Pancreas (tissue), 10 donors: ENCODE measurements around the gene ASTN1. TPM values are rescaled to one million over a fixed set of nuclear protein-coding genes. Genes with fewer than 3 reads are reported as not detected.

Experiments used
- ATAC-seq, 4 donors: fragments of 200-7000 bp; cut with Tn5 transposase; one replicate each; pipeline versions ENCODE4 v1.8.0 to v1.9.1; 2020; ENCODE audit warnings: mild to moderate bottlenecking in 4 of 4, moderate library complexity in 4 of 4
- DNase-seq, 6 donors: peaks; one replicate each; pipeline ENCODE4 v3.0.0-alpha.2; 2020
- FAIRE-seq: peaks from 2 replicates; lab custom pipeline; 2012; peaks lifted over from hg19 to GRCh38; lab: Jason Lieb, UNC
- H3K27ac ChIP-seq, 4 donors: fragments of 200-600 bp; sonication (generic); 1 replicate in 3 of 4; 2 replicates in 1 of 4; pipeline versions ENCODE4 v1.5.0 to v1.8.0; 2020
- H3K27me3 ChIP-seq, 4 donors: fragments of 200-600 bp; one replicate each; pipeline ENCODE4 v1.8.0; 2021
- H3K36me3 ChIP-seq, 3 donors: fragments of 200-600 bp; sonication (generic) in 1 of 3; one replicate each; pipeline versions ENCODE4 v1.5.0 to v1.8.0; 2020 to 2021
- H3K4me1 ChIP-seq, 3 donors: fragments of 200-600 bp; one replicate each; pipeline ENCODE4 v1.8.0; 2021
- H3K4me3 ChIP-seq, 4 donors: fragments of 200-600 bp; sonication (generic) in 2 of 4; one replicate each; pipeline versions ENCODE4 v1.5.0 to v1.8.0; 2020 to 2021
- H3K9me3 ChIP-seq, 4 donors: fragments of 200-600 bp; one replicate each; pipeline ENCODE4 v1.8.0; 2021
- whole genome bisulfite sequencing, 2 donors: extraction: QIAGEN DNeasy Blood & Tissue Kit; methylation state at CpG; one replicate each; pipeline ENCODE4 v1.1.7; 2013; 5-methylcytosine and 5-hydroxymethylcytosine counted together
- intact Hi-C, 3 donors: fragments of 100-400 bp; cut with DNase I; formaldehyde crosslinking; loops; one replicate each; pipeline versions ENCODE4 v1.11.1 to v1.14.2; 2022
- polyA plus RNA-seq, 2 donors: library from polyadenylated mRNA; stranded (reverse); fragments of 200-250 nt; gene quantifications; one replicate each; pipeline ENCODE4 v1.2.3, GENCODE V29; 2013
- total RNA-seq, 6 donors: library from RNA; stranded (reverse); fragmentation: NEBNext Ultra II Directional in 4 of 6; extraction: Animal tissue kit (Norgen Biotek cat#: 25700) in 4 of 6; gene quantifications; one replicate each; pipeline versions ENCODE4 v1.2.1 to v1.2.4, GENCODE V29; 2021 to 2023
- TF ChIP-seq, protein P1 (sequence below), 4 donors: fragments of 200-600 bp; sonication (generic) in 3 of 4; IDR thresholded peaks; one replicate each; pipeline versions ENCODE4 v1.5.0 to v1.8.0; 2021; ENCODE audit warnings: antibody characterized with exemption in 4 of 4
- donor health status: healthy with polysubstance abuse.
- donor health status: DM: no; HTN: no; CAD: no; lungs with moderate emphysema.
- donor health status: DM: no; HTN: no; CAD: no.
- donor health status: control.
- donor health status: control.
- donor health status: Bipolar disorder and iron deficiency.
- donor health status: DM: yes; HTN: yes; CAD: no.
- donor health status: DM: no; HTN: no; CAD: no.
- donor health status: DM: no; HTN: no; CAD: no.
- donor health status: DM: yes; HTN: yes; CAD: no.

Gene ASTN1
- total and polyA plus RNA-seq, 8 donors = 0.11 to 0.77 (median 0.32) TPM

DNA sequence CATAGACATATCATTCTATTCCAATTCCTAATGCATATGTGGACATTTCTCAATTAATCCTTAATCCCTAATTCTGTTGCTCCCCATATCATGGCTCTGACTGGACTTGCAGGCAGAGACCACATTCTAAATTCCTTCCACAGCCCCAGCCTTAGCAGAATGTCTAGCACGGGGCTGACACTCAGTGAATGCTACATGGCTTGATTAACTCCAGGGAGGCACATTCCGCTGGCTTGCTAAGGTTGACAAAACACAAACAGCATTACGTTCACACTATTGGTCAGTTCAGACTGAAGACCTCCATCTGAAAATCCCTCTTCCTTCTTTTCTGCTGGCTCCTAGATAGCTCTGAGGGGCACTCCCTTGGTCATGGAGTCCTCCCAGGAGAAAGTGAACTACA, 119.4 kb downstream of the ASTN1 start:
- FAIRE-seq (no peak), ATAC-seq (no peak), DNase-seq (no peak)
- Histone ChIP-seq H3K4me3 (no peak overlapping the region), H3K27me3 (no peaks in the 10 kb centered on the region), H3K9me3 (no peaks in the 10 kb centered on the region), H3K36me3 (no peaks in the 10 kb centered on the region), H3K27ac (no peak overlapping the region), H3K4me1 (no peaks in the 10 kb centered on the region)
- TF ChIP-seq, protein P1, sequence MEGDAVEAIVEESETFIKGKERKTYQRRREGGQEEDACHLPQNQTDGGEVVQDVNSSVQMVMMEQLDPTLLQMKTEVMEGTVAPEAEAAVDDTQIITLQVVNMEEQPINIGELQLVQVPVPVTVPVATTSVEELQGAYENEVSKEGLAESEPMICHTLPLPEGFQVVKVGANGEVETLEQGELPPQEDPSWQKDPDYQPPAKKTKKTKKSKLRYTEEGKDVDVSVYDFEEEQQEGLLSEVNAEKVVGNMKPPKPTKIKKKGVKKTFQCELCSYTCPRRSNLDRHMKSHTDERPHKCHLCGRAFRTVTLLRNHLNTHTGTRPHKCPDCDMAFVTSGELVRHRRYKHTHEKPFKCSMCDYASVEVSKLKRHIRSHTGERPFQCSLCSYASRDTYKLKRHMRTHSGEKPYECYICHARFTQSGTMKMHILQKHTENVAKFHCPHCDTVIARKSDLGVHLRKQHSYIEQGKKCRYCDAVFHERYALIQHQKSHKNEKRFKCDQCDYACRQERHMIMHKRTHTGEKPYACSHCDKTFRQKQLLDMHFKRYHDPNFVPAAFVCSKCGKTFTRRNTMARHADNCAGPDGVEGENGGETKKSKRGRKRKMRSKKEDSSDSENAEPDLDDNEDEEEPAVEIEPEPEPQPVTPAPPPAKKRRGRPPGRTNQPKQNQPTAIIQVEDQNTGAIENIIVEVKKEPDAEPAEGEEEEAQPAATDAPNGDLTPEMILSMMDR (IDR thresholded peaks at IDR 0.05) = no peak
- intact Hi-C loops = no loop called here
- WGBS, 2 donors = 66 to 71% methylated on average over 3 of the region's 3 CpGs

DNA sequence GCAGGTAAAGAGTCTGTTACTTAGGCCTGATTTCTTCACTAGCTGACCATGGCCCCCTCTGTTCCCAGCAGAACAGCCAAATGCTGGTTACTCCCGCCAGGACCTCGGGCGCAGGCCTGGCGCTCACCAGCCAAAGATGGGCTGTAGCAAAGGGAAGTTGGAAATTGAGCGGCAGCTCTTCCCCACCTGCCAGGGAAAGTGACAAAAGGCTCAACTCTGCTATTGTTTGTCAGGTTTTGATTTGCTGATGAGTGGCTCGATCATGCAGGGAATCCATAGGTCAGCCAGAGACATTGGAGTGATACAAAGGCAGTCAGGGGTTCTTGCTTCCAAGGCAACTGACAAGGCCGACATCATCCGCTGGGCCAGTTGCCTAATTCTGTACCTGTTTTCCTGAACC, 120.1 kb downstream of the ASTN1 start:
- TF ChIP-seq, protein P1 (IDR thresholded peaks at IDR 0.05) = no peak
- Histone ChIP-seq H3K36me3 (no peaks in the 10 kb centered on the region), H3K9me3 (no peaks in the 10 kb centered on the region), H3K4me3 (no peak overlapping the region), H3K27ac (no peak overlapping the region), H3K4me1 (no peaks in the 10 kb centered on the region), H3K27me3 (no peaks in the 10 kb centered on the region)
- no peak for ATAC-seq
- no peak for FAIRE-seq
- 80% methylated on average over 8 of the region's 8 CpGs for WGBS, 2 donors
- DNase-seq = no peak
- intact Hi-C loops = no loop called here

DNA sequence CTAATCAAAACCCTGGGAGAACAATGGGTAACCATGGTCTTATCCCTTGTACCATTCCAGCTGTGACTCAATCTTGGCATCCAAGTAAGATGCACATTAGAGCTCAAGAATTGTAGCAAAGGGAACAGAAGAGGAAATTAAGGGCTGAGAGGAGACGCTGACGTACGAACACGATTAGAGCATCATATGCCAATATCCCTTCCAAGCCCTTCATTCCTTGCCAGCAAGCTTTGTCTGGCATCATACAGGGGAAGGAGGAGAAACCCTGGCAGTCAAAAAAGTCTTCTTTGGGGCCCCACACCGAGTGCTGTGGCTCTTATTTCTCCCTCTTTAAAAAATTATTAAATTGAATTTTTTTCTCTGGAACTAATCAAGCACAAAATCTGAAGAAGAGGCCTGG, 120.9 kb downstream of the ASTN1 start:
- no peak for FAIRE-seq
- TF ChIP-seq, protein P1 (IDR thresholded peaks at IDR 0.05) = no peak
- no peaks in the 10 kb centered on the region for H3K9me3 ChIP-seq
- no peak for DNase-seq
- H3K36me3 ChIP-seq = no peaks in the 10 kb centered on the region
- no peak for ATAC-seq
- no peaks in the 10 kb centered on the region for H3K4me1 ChIP-seq
- no peaks in the 10 kb centered on the region for H3K27me3 ChIP-seq
- 75 to 84% methylated on average over 5 of the region's 5 CpGs for WGBS, 2 donors
- intact Hi-C loops = no loop called here
- H3K27ac ChIP-seq = no peak overlapping the region
- no peak overlapping the region for H3K4me3 ChIP-seq

DNA sequence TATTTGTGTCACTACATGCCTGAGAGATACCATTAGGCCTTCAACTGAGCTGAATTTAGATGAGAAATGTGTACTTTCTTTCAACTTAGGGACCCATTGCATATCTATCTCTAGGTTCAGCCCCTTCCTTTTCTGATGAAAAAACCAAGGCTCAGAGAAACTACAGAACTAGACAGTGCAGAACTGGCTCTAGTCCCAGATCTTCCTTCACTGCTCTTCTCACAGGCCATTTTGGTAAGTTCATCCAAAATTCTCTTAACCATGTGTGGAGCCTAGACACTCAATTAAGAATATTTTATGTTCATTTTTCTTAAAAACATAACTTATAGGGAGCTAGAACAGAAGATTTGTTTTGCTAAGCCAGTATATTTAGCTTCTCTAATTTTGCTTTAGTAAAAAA, 128.9 kb downstream of the ASTN1 start:
- Histone ChIP-seq H3K27ac (no peak overlapping the region), H3K4me1 (no peaks in the 10 kb centered on the region), H3K4me3 (no peak overlapping the region), H3K9me3 (no peaks in the 10 kb centered on the region), H3K36me3 (no peaks in the 10 kb centered on the region), H3K27me3 (no peaks in the 10 kb centered on the region)
- TF ChIP-seq, protein P1 (IDR thresholded peaks at IDR 0.05) = no peak
- FAIRE-seq = no peak
- ATAC-seq = no peak
- DNase-seq = no peak
- intact Hi-C loops = no loop called here

DNA sequence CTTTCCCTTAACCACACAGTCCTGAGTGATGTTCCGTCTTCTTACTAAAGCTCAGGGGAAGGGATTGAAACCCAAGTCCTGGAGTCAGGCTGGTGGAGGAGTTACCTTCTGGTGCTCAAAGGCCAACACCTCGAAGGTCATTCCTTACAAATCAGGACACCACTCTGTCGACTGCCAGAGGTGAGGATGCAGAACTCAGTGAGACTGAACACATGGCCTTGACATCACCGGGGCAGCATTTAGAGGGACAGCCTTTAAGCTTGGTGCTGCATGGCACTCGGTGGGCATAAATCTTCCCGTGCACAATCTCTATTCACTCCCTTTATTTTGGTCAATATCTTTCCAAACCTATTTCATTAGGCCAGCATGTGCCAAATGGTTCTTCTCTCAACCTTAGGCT, 130.9 kb downstream of the ASTN1 start:
- H3K27me3 ChIP-seq = no peaks in the 10 kb centered on the region
- intact Hi-C loops = no loop called here
- 53 to 79% methylated on average over 6 of the region's 6 CpGs for WGBS, 2 donors
- DNase-seq (no peak), ATAC-seq (no peak), FAIRE-seq (no peak)
- no peak overlapping the region for H3K4me3 ChIP-seq
- H3K27ac ChIP-seq = no peak overlapping the region
- TF ChIP-seq, protein P1 (IDR thresholded peaks at IDR 0.05) = no peak
- H3K36me3 ChIP-seq = no peaks in the 10 kb centered on the region
- H3K4me1 ChIP-seq = no peaks in the 10 kb centered on the region
- no peaks in the 10 kb centered on the region for H3K9me3 ChIP-seq
